Bronchus fibroblast of lung (primary cell): ENCODE data around the gene IGF1. TPM values are rescaled to one million over a fixed set of nuclear protein-coding genes. Genes with fewer than 3 reads are reported as not detected.

ENCODE experiments used
- total RNA-seq: library from RNA; depleted of rRNA; stranded (reverse); fragments of >200 nt; gene quantifications from 2 replicates; pipeline ENCODE4 v1.2.3, GENCODE V29; 2015

The IGF1 gene
- not detected in 2 replicates for total RNA-seq

DNA sequence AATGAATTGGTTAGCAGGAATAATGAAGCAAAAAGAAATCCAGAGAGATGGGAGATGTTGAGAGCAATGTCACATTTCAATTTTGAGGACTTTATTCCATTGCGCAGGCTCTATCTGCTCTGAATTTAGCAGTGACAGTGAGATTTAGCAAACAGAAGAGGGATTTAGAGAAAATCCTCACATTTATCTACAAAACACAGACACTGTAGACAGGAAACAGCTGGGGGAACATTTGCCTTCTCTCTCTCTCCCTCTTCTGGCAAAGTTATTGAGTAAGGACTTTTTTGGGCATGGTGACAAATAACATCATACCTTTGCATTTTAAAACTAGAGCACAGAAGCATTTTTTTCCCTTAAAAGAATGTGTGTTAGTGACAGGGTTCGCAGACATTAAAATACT lies at the start of gene IGF1:
Gene IGF1 (minus strand): TSS at position 158 of the 400 bp plus-strand sequence. CDS start 182 bp downstream, outside the sequence.

